HG03565 (cell line): ENCODE results near the gene CAPRIN1.
A peak's percentile ranks its signal among the peaks of the same experiment; 100 is the strongest.
"Not testable (repeated sequence)": the region's sequence is repeated elsewhere in the genome, so short reads cannot be mapped to it uniquely, and the experiment has no call there.

Source experiments
- ATAC-seq: cut with Tn5 transposase; IDR thresholded peaks from one replicate; pipeline ENCODE4 v1.9.1; 2021; ENCODE audit warnings: mild to moderate bottlenecking, moderate library complexity; ENCODE audit not compliant: unreplicated experiment

Gene CAPRIN1

DNA sequence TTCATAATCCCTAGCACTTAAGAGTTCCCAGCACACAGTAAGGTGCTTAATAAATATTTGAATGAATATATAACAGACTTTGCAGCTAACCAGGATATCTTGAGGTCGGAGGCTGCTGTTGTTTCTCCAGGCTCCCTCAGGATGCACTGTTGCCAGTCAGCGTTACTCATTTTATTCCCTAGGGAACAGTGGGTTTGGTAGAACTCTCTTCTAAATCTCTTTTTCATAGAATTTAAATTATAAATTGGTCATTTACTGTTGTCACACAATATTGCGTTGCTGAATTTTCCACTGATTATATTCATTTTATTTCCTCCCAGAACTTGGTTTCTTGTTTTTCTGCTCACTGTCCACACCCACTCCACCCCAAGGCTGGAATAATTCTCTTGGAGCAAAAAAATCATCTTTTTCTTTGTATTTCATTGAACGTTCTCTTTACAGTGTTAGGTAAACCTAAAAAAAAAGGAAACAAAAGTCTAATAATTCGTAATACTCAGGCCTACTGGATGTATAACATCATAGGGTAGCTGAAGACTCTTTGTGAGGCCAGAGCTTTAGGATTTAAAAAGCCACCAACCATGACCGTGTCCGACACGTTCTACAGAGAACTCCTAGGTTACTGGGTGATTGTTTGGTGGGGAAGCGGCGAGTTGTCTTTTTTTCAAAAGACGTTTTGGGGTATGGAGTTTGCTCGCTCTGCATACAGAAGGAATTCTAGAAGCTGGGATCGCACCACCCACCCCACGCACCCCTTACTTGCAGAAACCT is 766 bp upstream of the CAPRIN1 start:
- ATAC-seq = no peak

DNA sequence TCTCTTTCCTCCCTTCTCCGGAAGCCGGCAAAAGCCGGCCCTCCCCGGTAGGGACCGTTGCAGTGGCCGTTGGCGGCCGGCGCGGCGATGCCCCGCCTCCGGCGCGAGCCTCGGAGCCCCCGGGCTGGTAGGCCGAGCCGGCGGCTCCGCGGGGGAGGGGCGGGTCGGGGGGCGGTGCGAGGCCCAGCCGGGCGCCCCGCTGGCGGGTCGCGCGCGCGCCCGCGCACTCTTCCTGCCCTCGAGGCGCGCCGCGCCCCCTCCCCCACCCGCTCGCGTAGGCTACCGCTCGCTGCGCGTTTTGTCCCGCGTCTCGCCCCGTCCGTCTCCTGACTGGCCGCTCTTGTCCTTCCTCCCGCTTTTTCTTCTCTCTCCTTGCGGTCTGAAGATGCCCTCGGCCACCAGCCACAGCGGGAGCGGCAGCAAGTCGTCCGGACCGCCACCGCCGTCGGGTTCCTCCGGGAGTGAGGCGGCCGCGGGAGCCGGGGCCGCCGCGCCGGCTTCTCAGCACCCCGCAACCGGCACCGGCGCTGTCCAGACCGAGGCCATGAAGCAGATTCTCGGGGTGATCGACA is 591 bp downstream of the CAPRIN1 start:
- ATAC-seq = peak; percentile 42

DNA sequence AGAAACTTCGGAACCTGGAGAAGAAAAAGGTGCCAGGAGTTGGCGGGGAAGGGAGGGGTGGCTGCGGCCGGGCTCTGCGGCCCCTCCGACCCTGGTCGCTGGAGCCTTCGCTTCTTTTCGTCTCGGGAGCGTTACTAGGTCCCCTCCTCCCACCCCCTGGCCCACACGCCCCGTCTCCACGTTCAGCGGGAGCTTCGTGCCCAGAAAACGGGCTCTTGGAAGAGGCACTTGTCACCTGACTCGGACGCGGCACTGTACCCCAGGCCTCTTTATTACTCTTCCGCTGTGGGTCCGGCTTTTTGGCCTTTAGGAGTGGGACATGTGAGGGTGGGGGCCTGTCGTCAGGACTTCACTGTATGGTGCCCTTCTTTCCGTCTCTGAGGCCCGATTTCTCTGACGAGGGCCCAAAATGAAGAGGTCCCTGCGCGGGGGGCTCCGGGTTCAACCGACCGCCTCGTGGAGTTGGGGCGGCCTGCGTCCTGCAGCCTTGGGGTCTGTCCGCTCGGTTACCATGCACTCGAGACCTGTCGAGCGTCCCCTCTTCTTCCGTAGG is 1.2 kb downstream of the CAPRIN1 start:
- no peak for ATAC-seq

DNA sequence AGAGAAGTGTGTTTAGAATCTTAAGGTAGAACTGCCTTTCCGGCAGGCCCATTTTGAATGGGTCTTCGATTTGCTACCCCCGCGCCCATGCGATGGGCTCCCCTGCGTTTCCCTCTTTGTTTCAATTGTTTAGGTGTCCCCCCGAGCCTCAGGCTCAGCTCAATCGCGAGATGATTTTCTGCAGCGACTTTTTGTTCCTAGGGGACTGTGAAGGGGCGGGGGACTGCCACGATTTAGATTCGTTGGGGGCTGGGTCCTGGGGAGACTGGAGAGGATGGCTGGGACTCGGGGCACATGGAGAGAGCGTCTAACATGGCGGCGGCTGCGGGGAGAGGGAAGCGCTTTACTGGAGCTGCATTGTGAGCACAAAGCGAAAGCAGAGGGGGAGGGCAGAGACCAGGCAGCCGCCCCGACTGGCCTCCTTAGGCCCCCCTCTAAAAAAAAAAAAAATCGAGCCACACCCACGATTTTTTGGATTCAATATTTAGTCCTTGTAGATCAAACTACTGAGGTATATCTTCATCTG is 1.7 kb downstream of the CAPRIN1 start:
- peak; percentile 30 for ATAC-seq

DNA sequence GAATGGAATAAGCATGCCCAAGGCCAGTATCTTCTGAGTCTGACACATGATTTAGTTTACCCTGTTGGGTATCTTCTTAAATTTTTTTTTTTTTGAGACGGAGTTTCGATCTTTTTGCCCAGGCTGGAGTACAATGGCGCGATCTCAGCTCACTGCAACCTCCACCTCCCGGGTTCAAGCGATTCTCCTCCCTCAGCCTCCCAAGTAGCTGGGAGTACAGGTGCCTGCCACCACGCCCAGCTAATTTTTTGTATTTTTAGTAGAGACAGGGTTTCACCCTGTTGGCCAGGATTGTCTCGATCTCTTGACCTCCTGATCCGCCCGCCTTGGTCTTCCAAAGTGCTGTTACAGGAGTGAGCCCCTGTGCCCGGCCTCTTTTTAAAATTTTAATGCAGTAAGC is 2.8 kb downstream of the CAPRIN1 start:
- not testable (repeated sequence) for ATAC-seq

- ATAC-seq = no peak
These were observed 3.9 kb downstream of the CAPRIN1 start for GRCh38 chr11:34055218-34056000.

GRCh38 chr11:34056672-34057071 is 5.1 kb downstream of the CAPRIN1 start:
- ATAC-seq = no peak

GRCh38 chr11:34063061-34063795 is 11.7 kb downstream of the CAPRIN1 start:
- ATAC-seq = no peak

DNA sequence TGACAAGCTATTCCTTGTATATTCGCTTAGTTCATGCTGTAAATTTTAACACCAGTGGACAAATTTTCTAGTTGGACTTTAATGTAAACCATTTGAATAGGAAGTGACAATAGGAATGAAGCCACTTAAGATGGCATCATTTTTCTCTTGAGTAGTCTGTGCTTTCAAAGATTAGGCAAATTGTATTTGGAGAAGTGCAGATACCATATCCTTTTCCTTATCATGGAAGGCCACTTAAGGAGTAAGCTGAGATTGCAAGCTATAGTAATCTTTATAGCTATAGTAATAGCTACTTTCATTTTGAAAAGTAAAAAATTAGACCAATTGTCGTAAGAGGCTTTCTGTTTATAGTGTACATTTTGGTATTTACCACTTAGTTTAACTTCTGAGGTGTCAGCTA is 12.8 kb downstream of the CAPRIN1 start:
- no peak for ATAC-seq

- ATAC-seq = no peak
These were observed 14.1 kb downstream of the CAPRIN1 start for GRCh38 chr11:34065505-34066203.

DNA sequence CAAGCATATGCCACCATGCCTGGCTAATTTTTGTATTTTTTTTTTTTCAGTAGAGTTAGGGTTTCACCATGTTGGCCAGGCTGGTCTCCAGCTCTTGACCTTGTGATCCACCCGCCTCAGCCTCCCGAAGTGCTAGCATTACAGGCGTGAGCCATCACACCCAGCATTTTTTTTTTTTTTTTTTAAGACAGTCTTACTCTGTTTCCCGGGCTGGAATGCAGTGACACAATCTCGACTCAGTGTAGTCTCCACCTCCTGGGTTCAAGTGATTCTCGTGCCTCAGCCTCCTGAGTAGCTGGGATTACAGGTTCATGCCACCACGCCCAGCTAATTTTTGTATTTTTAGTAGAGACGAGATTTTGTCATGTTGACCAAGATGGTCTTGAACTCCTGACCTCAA is 15.2 kb downstream of the CAPRIN1 start:
- not testable (repeated sequence) for ATAC-seq

- ATAC-seq = no peak
These were observed 16.0 kb downstream of the CAPRIN1 start for GRCh38 chr11:34067383-34068065.

GRCh38 chr11:34068111-34068510 is 16.6 kb downstream of the CAPRIN1 start:
- ATAC-seq = no peak

DNA sequence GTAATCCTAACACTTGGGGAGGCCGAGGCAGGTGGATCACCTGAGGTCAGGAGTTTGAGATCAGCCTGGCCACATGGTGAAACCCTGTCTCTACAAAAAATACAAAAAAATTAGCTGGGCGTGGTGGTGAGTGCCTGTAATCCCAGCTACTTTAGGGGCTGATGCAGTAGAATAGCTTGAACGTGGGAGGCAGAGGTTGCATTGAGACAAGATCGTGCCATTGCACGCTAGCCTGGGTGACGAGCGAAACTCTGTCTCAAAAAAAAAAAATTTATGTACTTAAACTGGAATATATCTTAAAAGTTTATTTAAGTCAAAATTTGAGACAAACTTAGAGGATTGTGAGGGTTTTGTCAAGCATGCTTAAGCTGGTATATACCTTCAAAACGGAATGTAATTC is 19.8 kb downstream of the CAPRIN1 start:
- not testable (repeated sequence) for ATAC-seq

DNA sequence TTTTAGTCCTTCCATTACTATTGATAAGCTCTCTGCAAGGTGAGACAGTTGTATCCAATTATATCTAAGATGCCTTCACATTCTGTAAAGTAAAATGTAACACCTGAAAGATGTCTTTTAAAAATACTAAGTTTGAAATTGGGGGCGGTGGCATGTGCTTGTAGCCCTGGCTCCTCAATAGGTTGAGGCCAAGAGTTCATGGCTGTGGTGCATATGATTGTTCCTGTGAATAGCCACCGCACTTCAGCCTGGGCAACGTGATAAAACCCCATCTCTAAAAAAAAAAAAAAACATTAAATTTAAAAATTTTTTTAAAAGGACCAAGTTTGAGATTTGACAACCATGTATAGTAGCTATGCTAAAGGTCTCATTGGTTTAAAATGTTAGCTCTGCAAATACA is 20.5 kb downstream of the CAPRIN1 start:
- ATAC-seq = no peak

DNA sequence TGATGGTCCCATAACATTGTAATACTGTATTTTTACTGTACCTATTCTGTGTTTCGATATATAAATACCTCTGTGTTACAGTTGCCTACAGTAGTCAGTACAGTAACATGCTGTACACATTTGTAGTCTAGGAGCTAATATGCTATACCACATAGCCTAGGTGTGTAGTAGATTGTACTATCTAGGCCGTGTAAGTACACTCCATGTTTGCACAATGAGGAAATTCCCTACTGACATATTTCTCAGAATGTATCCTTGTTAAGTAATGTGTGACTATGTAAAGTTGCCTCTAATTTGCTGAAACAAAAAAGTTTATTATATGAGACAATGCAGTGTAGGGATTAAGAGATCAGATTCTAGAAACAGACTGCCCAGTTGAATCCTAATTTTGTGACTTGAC is 21.3 kb downstream of the CAPRIN1 start:
- no peak for ATAC-seq

DNA sequence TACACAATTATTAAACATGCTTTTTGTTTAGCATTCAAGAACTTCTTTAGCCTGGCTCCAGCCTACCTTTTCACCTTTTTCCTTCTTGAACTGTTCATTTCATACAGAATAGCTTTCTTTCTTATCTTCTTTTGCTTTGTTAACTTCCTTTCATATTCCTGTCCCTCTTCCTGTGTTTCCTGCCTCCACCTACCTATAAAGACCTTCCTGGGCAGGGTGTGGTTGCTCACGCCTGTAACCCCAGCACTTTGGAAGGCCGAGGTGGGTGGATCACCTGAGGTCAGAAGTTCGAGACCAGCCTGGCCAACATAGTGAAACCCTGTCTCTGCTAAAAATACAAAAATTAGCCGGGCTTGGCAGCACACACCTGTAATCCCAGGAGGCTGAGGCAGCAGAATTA is 22.9 kb downstream of the CAPRIN1 start:
- ATAC-seq = no peak

DNA sequence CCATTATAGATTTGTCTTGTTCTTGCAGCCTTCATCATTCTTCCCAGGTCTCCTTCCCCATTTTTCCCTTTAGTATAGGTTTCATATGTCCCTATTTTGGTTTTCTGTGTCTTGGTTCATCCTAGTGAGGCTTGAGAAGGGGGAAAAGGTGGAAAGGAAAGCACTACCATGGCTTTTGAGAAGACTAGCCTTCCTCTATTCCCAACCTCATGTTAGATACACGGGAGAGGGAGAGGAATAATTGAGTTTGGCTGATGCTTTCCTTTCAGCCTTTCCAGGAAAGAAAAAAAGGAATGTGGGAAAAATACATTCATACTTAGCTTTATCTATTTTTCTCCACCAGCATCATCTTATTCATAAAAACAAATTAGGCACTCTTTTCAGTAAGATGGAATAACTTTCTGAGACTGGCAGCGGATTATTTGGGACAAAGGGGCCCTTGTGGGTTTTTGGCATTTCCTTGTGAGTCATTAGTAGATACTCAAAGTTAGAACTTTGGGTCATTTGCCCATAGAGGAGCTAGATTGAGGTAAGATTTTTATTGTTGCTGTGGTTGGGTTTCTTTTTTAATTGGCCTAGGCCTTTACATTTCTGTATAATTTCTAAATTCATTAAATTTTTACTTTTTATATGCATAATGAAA is 23.8 kb downstream of the CAPRIN1 start:
- no peak for ATAC-seq

DNA sequence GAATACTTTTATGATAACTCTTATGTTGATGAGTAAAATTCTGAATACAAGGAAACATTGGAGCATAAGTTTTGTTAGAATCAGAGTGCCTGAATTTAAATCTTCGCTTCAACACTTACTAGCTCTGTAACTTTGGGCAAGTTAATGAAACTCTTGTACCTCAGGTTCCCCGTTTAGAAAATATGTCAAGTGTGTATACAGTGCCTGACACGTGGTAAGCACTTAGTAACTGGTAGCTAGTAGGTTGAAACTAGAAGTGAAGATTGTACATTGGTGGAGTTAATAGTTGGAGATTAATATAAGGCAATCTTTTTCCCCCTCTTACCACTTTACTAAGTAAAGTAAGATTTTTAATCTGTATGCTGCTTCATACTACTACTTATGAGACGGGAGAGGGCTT is 29.1 kb downstream of the CAPRIN1 start:
- ATAC-seq = no peak
